Astrocyte (in vitro differentiated cells and primary cell): ENCODE data around the gene DHX16. TPM values are rescaled to one million over a fixed set of nuclear protein-coding genes. Genes with fewer than 3 reads are reported as not detected.
A peak's percentile ranks its signal among the peaks of the same experiment; 100 is the strongest.

Experiments
- DNase-seq: peaks from one replicate; pipeline ENCODE4 v3.0.0-alpha.2; 2010; ENCODE audit warnings: low read depth
- FAIRE-seq: peaks from 2 replicates; lab custom pipeline; 2011; peaks lifted over from hg19 to GRCh38; lab: Jason Lieb, UNC
- H2AFZ ChIP-seq: 2 replicates; pipeline ENCODE4 v1.6.0; 2012; ENCODE audit warnings: low read depth, low read length, inconsistent platforms
- H3K27ac ChIP-seq: 2 replicates; pipeline ENCODE4 v1.5.1; 2011; ENCODE audit warnings: low read depth, low read length, inconsistent platforms
- H3K27me3 ChIP-seq: 2 replicates; pipeline ENCODE4 v1.6.0; 2011; ENCODE audit warnings: low read length, inconsistent platforms; ENCODE audit not compliant: insufficient read depth
- H3K36me3 ChIP-seq: 2 replicates; pipeline ENCODE4 v1.5.1; 2011; ENCODE audit warnings: low read length, inconsistent platforms; ENCODE audit not compliant: insufficient read depth
- H3K4me1 ChIP-seq: 2 replicates; pipeline ENCODE4 v1.5.1; 2011; ENCODE audit warnings: low read length, inconsistent platforms; ENCODE audit not compliant: insufficient read depth
- H3K4me2 ChIP-seq: 2 replicates; pipeline ENCODE4 v1.6.0; 2012; ENCODE audit warnings: low read length, inconsistent platforms
- H3K4me3 ChIP-seq: 2 replicates; pipeline ENCODE4 v1.5.1; 2011; ENCODE audit warnings: low read depth, mild to moderate bottlenecking, low read length, inconsistent platforms; ENCODE audit not compliant: insufficient read depth
- H3K79me2 ChIP-seq: 2 replicates; pipeline ENCODE4 v1.6.0; 2012; ENCODE audit warnings: mild to moderate bottlenecking, low read length, inconsistent platforms; ENCODE audit not compliant: insufficient read depth
- H3K9ac ChIP-seq: 2 replicates; pipeline ENCODE4 v1.6.0; 2012; ENCODE audit warnings: mild to moderate bottlenecking, low read length, inconsistent platforms
- H3K9me3 ChIP-seq: 2 replicates; pipeline ENCODE4 v1.5.1; 2012; ENCODE audit warnings: low read depth, mild to moderate bottlenecking, low read length, inconsistent platforms; ENCODE audit not compliant: insufficient read depth
- H4K20me1 ChIP-seq: 2 replicates; pipeline ENCODE4 v1.6.0; 2012; ENCODE audit warnings: low read length, inconsistent platforms; ENCODE audit not compliant: insufficient read depth
- H3K27ac Mint-ChIP-seq: one replicate; pipeline ENCODE4 v1.8.0; 2021; ENCODE audit warnings: mild to moderate bottlenecking, mixed read lengths; ENCODE audit not compliant: unreplicated experiment
- H3K27me3 Mint-ChIP-seq: one replicate; pipeline ENCODE4 v1.8.0; 2021; ENCODE audit warnings: low read depth, mixed read lengths; ENCODE audit not compliant: unreplicated experiment
- H3K36me3 Mint-ChIP-seq: one replicate; pipeline ENCODE4 v1.8.0; 2021; ENCODE audit warnings: low read depth, mixed read lengths; ENCODE audit not compliant: unreplicated experiment
- H3K4me1 Mint-ChIP-seq: one replicate; pipeline ENCODE4 v1.8.0; 2021; ENCODE audit warnings: low read depth, mixed read lengths; ENCODE audit not compliant: unreplicated experiment
- H3K4me3 Mint-ChIP-seq: one replicate; pipeline ENCODE4 v1.8.0; 2021; ENCODE audit warnings: mild to moderate bottlenecking, moderate library complexity, mixed read lengths; ENCODE audit not compliant: unreplicated experiment
- H3K9me3 Mint-ChIP-seq: one replicate; pipeline ENCODE4 v1.8.0; 2021; ENCODE audit warnings: mild to moderate bottlenecking, mixed read lengths; ENCODE audit not compliant: unreplicated experiment
- CTCF ChIP-seq: IDR thresholded peaks from 2 replicates; pipeline ENCODE4 v1.5.1; 2011; ENCODE audit warnings: low read depth, mild to moderate bottlenecking, inconsistent platforms, low read length, moderate library complexity; ENCODE audit not compliant: insufficient read depth
- EZH2 ChIP-seq: IDR thresholded peaks from 2 replicates; pipeline ENCODE4 v1.6.1; 2012; ENCODE audit warnings: mild to moderate bottlenecking, low read length, inconsistent platforms; ENCODE audit not compliant: insufficient read depth
- total RNA-seq: library from RNA; stranded (reverse); gene quantifications from 2 replicates; pipeline ENCODE4 v1.2.1, GENCODE V29; 2021

The DHX16 gene
- total RNA-seq, 1 donor from 2014 or later, result 30.0 TPM

GRCh38 chr6:30616811-30617564, 55.8 kb downstream of the DHX16 start, which contains the start of gene PPP1R10:
Gene PPP1R10, minus strand, starts transcription at chr6:30617243. Its CDS starts 7,299 bp downstream, at chr6:30609944.
- Histone ChIP-seq H3K4me2 (peak within 1 kb of the TSS; percentile 99), H3K36me3 (peaks cover 12% of the 10 kb centered on the region), H3K79me2 (peaks cover 48% of the 10 kb centered on the region), H3K27ac (peak within 1 kb of the TSS; percentile 100), H3K4me3 (peak within 1 kb of the TSS; percentile 100), H3K9ac (peak within 1 kb of the TSS; percentile 100), H2AFZ (peak within 1 kb of the TSS; percentile 79), H3K27me3 (no peaks in the 10 kb centered on the region), H3K9me3 (no peaks in the 10 kb centered on the region), H3K4me1 (peaks cover 30% of the 10 kb centered on the region), H4K20me1 (peaks cover 39% of the 10 kb centered on the region)
- DNase-seq (peak; percentile 99), FAIRE-seq (peak; percentile 47)
- TF ChIP-seq EZH2 (no peak), CTCF (no peak)
- peaks cover 32% of the 10 kb centered on the region for H3K4me1 Mint-ChIP-seq
- peak within 1 kb of the TSS; percentile 100 for H3K27ac Mint-ChIP-seq
- H3K36me3 Mint-ChIP-seq, result peaks cover 20% of the 10 kb centered on the region
- no peaks in the 10 kb centered on the region for H3K27me3 Mint-ChIP-seq
- peak within 1 kb of the TSS; percentile 99 for H3K4me3 Mint-ChIP-seq
- H3K9me3 Mint-ChIP-seq, result peaks cover 3% of the 10 kb centered on the region

- TF ChIP-seq CTCF (no peak), EZH2 (no peak)
- Mint-ChIP-seq H3K27me3 (no peaks in the 10 kb centered on the region), H3K27ac (peak overlapping the region; percentile 100), H3K4me3 (peak overlapping the region; percentile 99), H3K4me1 (peaks cover 39% of the 10 kb centered on the region), H3K36me3 (peaks cover 20% of the 10 kb centered on the region), H3K9me3 (peaks cover 3% of the 10 kb centered on the region)
- peak overlapping the region; percentile 100 for H3K9ac ChIP-seq
- no peaks in the 10 kb centered on the region for H3K9me3 ChIP-seq
- peaks cover 47% of the 10 kb centered on the region for H4K20me1 ChIP-seq
- H3K4me3 ChIP-seq, result peak overlapping the region; percentile 100
- H3K27ac ChIP-seq, result peak overlapping the region; percentile 100
- H3K36me3 ChIP-seq, result peaks cover 18% of the 10 kb centered on the region
- peak overlapping the region; percentile 99 for H3K4me2 ChIP-seq
- H3K79me2 ChIP-seq, result peaks cover 55% of the 10 kb centered on the region
- H3K27me3 ChIP-seq, result no peaks in the 10 kb centered on the region
- H2AFZ ChIP-seq, result no peak overlapping the region
- no peak for FAIRE-seq
- DNase-seq, result no peak
- peaks cover 35% of the 10 kb centered on the region for H3K4me1 ChIP-seq
These were observed 56.6 kb downstream of the DHX16 start for GRCh38 chr6:30615958-30616810.
